HepG2 (cell line): ENCODE data around the gene DNAJC11. TPM values are rescaled to one million over a fixed set of nuclear protein-coding genes. Genes with fewer than 3 reads are reported as not detected.
A peak's percentile ranks its signal among the peaks of the same experiment; 100 is the strongest.

Source experiments
- ATF7-NPFF ChIP-seq: sonication (generic); formaldehyde crosslinking; IDR thresholded peaks from 2 replicates; pipeline ENCODE4 v1.8.1; 2023; ENCODE audit warnings: mild to moderate bottlenecking, low read depth, missing genetic modification reagents, moderate library complexity
- BCL6 ChIP-seq: IDR thresholded peaks from 2 replicates; pipeline ENCODE4 v1.6.1; 2016; ENCODE audit warnings: missing genetic modification reagents, missing compliant biosample characterization
- CREB3 ChIP-seq: sonication (generic); formaldehyde crosslinking; IDR thresholded peaks from 2 replicates; pipeline ENCODE4 v1.5.0; 2020; ENCODE audit warnings: missing genetic modification reagents
- DBP ChIP-seq: sonication (generic); formaldehyde crosslinking; IDR thresholded peaks from 2 replicates; pipeline ENCODE4 v1.4.0; 2020; ENCODE audit warnings: missing genetic modification reagents; ENCODE audit errors: not compliant biosample characterization
- DNMT1 ChIP-seq: sonication (generic); formaldehyde crosslinking; IDR thresholded peaks from 2 replicates; pipeline ENCODE4 v1.5.1; 2020; ENCODE audit warnings: mild to moderate bottlenecking, missing genetic modification reagents
- HOXA9 ChIP-seq: sonication (generic); formaldehyde crosslinking; IDR thresholded peaks from 2 replicates; pipeline ENCODE4 v1.8.1; 2022; ENCODE audit warnings: missing genetic modification reagents, mild to moderate bottlenecking, moderate library complexity, borderline replicate concordance
- IKZF5 ChIP-seq: IDR thresholded peaks from 2 replicates; pipeline ENCODE4 v1.6.1; 2018; ENCODE audit warnings: missing genetic modification reagents, mild to moderate bottlenecking, missing compliant biosample characterization
- PHF5A ChIP-seq: IDR thresholded peaks from one replicate; pipeline ENCODE4 v1.6.1; 2018; ENCODE audit warnings: low read depth, missing genetic modification reagents; ENCODE audit not compliant: unreplicated experiment
- POGK ChIP-seq: sonication (generic); formaldehyde crosslinking; conservative IDR thresholded peaks from 2 replicates; pipeline ENCODE4 v1.8.0; 2022; ENCODE audit warnings: mild to moderate bottlenecking, moderate library complexity, missing genetic modification reagents
- PRMT3 ChIP-seq: sonication (generic); formaldehyde crosslinking; IDR thresholded peaks from 2 replicates; pipeline ENCODE4 v1.8.1; 2022; ENCODE audit warnings: low read depth, mild to moderate bottlenecking, moderate library complexity, missing genetic modification reagents, borderline replicate concordance
- REPIN1 ChIP-seq: sonication (generic); formaldehyde crosslinking; IDR thresholded peaks from 2 replicates; pipeline ENCODE4 v1.8.0; 2022; ENCODE audit warnings: missing genetic modification reagents, low read depth, mild to moderate bottlenecking, borderline replicate concordance
- TCF7L2 ChIP-seq: IDR thresholded peaks from 2 replicates; pipeline ENCODE4 v1.6.1; 2011; ENCODE audit warnings: mild to moderate bottlenecking, low read depth, low read length, moderate library complexity
- TFDP1 ChIP-seq: IDR thresholded peaks from 2 replicates; pipeline ENCODE4 v1.6.1; 2016; ENCODE audit warnings: missing compliant biosample characterization, missing genetic modification reagents, borderline replicate concordance
- THAP8 ChIP-seq: sonication (generic); formaldehyde crosslinking; IDR thresholded peaks from 2 replicates; pipeline ENCODE4 v1.5.1; 2020; ENCODE audit warnings: missing genetic modification reagents, mild to moderate bottlenecking, borderline replicate concordance
- ZFP1 ChIP-seq: IDR thresholded peaks from 2 replicates; pipeline ENCODE4 v1.6.1; 2016
- ZNF235 ChIP-seq: sonication (generic); formaldehyde crosslinking; IDR thresholded peaks from 2 replicates; pipeline ENCODE4 v1.8.1; 2023; ENCODE audit warnings: mild to moderate bottlenecking, missing genetic modification reagents, borderline replicate concordance
- ZNF460 ChIP-seq: sonication (generic); formaldehyde crosslinking; IDR thresholded peaks from 2 replicates; pipeline ENCODE4 v1.5.1; 2020; ENCODE audit warnings: missing genetic modification reagents, mild to moderate bottlenecking, borderline replicate concordance
- ZNF576 ChIP-seq: sonication (generic); formaldehyde crosslinking; IDR thresholded peaks from 2 replicates; pipeline ENCODE4 v1.4.0; 2020; ENCODE audit warnings: mild to moderate bottlenecking, missing genetic modification reagents
- ZNF75D ChIP-seq: sonication (generic); formaldehyde crosslinking; IDR thresholded peaks from 2 replicates; pipeline ENCODE4 v1.8.1; 2023; ENCODE audit warnings: missing genetic modification reagents, mild to moderate bottlenecking, borderline replicate concordance
- polyA plus RNA-seq, 8 experiments: library from polyadenylated mRNA; depleted of rRNA in 3 of 8; stranded (reverse) in 7 of 8; unstranded in 1 of 8; fragments of >200 nt; fragmentation: Illumina TruSeq in 4 of 8; extraction: Trizol in 4 of 8; gene quantifications; 2 replicates each; pipeline versions ENCODE4 v1.2.1 to v1.2.3, GENCODE V29; 2011 to 2016; ENCODE audit warnings: low read depth in 4 of 8, missing spikeins in 1 of 8, mixed read lengths in 1 of 8; ENCODE audit not compliant: insufficient read depth in 1 of 8
- total RNA-seq, 5 experiments: library from RNA; depleted of rRNA; stranded (reverse); fragments of >200 nt; fragmentation: Illumina TruSeq; extraction: Trizol; gene quantifications; 2 replicates each; pipeline ENCODE4 v1.2.3, GENCODE V29; 2016; ENCODE audit warnings: low read depth in 1 of 5

The DNAJC11 gene
- total and polyA plus RNA-seq, 2 of the 13 experiments (the other 11 are each of a cell fraction or from before 2014, with no cell fraction given), result 25.1 to 47.6 TPM

- peak; percentile 78; the same call in 1 of the 2 replicates for TF ChIP-seq REPIN1
- no peak for TF ChIP-seq DBP (CRISPR knock-in tag)
- TF ChIP-seq THAP8, result 0 out of 2 replicates have a peak, but pooled peaks have one; percentile 43
- no peak for TF ChIP-seq ZNF235 (CRISPR knock-in tag)
- peak; percentile 7; the same call in 1 of the 2 replicates for TF ChIP-seq DNMT1 (CRISPR knock-in tag)
- TF ChIP-seq ZNF75D (CRISPR knock-in tag), result peak; percentile 11; the same call in 1 of the 2 replicates
- TF ChIP-seq TFDP1 (CRISPR knock-in tag), result peak; percentile 95; the same call in 1 of the 2 replicates
- peak; percentile 84 for TF ChIP-seq HOXA9
- peak; percentile 97 for TF ChIP-seq CREB3 (CRISPR knock-in tag)
- no peak for TF ChIP-seq ZNF460
- peak; percentile 96 for TF ChIP-seq ATF7-NPFF (CRISPR knock-in tag)
- peak; percentile 95 for TF ChIP-seq POGK
- TF ChIP-seq TCF7L2, result no peak
- TF ChIP-seq PRMT3, result peak; percentile 98
- TF ChIP-seq BCL6 (CRISPR knock-in tag), result peak; percentile 10; the same call in 1 of the 2 replicates
- TF ChIP-seq ZFP1 (CRISPR knock-in tag), result no peak
- TF ChIP-seq PHF5A, result peak; percentile 53
- TF ChIP-seq ZNF576 (CRISPR knock-in tag), result peak; percentile 89; the same call in 1 of the 2 replicates
- no peak; the same call in 1 of the 2 replicates for TF ChIP-seq IKZF5 (CRISPR knock-in tag)
Measured at GRCh38 chr1:6701437-6702153, at the start of gene DNAJC11 (continued).
